GOT3 (cell line): ENCODE data around the gene TNP1.

Source experiments
- DNase-seq: peaks from one replicate; lab custom pipeline; 2025; ENCODE audit warnings: mixed read lengths; lab: John Stamatoyannopoulos, UW

The TNP1 gene

GRCh38 chr2:216873573-216873972 lies 13.7 kb upstream of the TNP1 start:
- DNase-seq: no peak

- no peak for DNase-seq
Measured at GRCh38 chr2:216872624-216873023, 12.8 kb upstream of the TNP1 start.

GRCh38 chr2:216872040-216872439 lies 12.2 kb upstream of the TNP1 start:
- DNase-seq: no peak

GRCh38 chr2:216871333-216871934 lies 11.6 kb upstream of the TNP1 start:
- no peak for DNase-seq

- DNase-seq: no peak
Measured at GRCh38 chr2:216870508-216871332, 10.9 kb upstream of the TNP1 start.

- DNase-seq: no peak
Measured at GRCh38 chr2:216866515-216867095, 6.7 kb upstream of the TNP1 start.

GRCh38 chr2:216865658-216866057 lies 5.8 kb upstream of the TNP1 start:
- no peak for DNase-seq

- DNase-seq: no peak
Measured at GRCh38 chr2:216863946-216864345, 4.1 kb upstream of the TNP1 start.

- no peak for DNase-seq
Measured at GRCh38 chr2:216862628-216863398, 2.9 kb upstream of the TNP1 start.

GRCh38 chr2:216860426-216861137 lies 718 bp upstream of the TNP1 start:
- no peak for DNase-seq

GRCh38 chr2:216858312-216858711 lies 1.6 kb downstream of the TNP1 start:
- no peak for DNase-seq

- DNase-seq: no peak
Measured at GRCh38 chr2:216857131-216857550, 2.7 kb downstream of the TNP1 start.

- no peak for DNase-seq
Measured at GRCh38 chr2:216856406-216857065, 3.3 kb downstream of the TNP1 start.

GRCh38 chr2:216855605-216856004 lies 4.3 kb downstream of the TNP1 start:
- DNase-seq: no peak

GRCh38 chr2:216855079-216855478 lies 4.8 kb downstream of the TNP1 start:
- no peak for DNase-seq

- DNase-seq: no peak
Measured at GRCh38 chr2:216851486-216852090, 8.3 kb downstream of the TNP1 start.

- no peak for DNase-seq
Measured at GRCh38 chr2:216850665-216851322, 9.1 kb downstream of the TNP1 start.

- DNase-seq: no peak
Measured at GRCh38 chr2:216849987-216850386, 9.9 kb downstream of the TNP1 start.

- DNase-seq: no peak
Measured at GRCh38 chr2:216845426-216845825, 14.4 kb downstream of the TNP1 start.

GRCh38 chr2:216842636-216843035 lies 17.2 kb downstream of the TNP1 start:
- DNase-seq: no peak
